HG02642 (cell line): ENCODE results near the gene CDH4.

ENCODE experiments used
- ATAC-seq: cut with Tn5 transposase; IDR thresholded peaks from one replicate; pipeline ENCODE4 v1.9.1; 2021; ENCODE audit warnings: mild to moderate bottlenecking; ENCODE audit not compliant: unreplicated experiment, poor library complexity

CDH4 gene

GRCh38 chr20:61812121-61812844 lies 560.2 kb downstream of the CDH4 start:
- no peak for ATAC-seq

- no peak for ATAC-seq
Measured at GRCh38 chr20:61812845-61813485, 560.9 kb downstream of the CDH4 start.

DNA sequence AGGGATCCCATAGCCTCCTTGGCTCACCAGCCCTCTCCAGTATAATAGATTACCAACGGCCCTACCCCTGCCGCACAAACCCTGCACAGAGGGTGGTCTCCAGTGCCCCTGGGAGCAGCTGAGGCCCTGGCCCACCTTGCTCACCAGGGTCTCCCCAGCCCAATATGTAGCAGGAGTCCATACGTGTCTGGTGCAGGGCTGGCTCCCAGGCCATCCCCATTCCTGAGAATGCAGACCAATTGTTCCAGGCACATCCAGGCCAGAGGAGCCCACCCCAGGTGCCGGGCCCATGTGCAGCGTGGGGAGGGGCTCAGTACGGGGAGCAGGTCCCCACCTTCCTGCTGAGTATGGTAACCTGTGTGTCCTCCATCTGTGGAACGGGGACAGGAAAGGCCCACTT lies 561.7 kb downstream of the CDH4 start:
- ATAC-seq: no peak

GRCh38 chr20:61814244-61814643 lies 562.2 kb downstream of the CDH4 start:
- ATAC-seq: no peak

- ATAC-seq: no peak
Measured at GRCh38 chr20:61814726-61815125, 562.7 kb downstream of the CDH4 start.

- ATAC-seq: no peak
Measured at GRCh38 chr20:61815176-61815575, 563.1 kb downstream of the CDH4 start.

GRCh38 chr20:61815678-61816077 lies 563.6 kb downstream of the CDH4 start:
- no peak for ATAC-seq

DNA sequence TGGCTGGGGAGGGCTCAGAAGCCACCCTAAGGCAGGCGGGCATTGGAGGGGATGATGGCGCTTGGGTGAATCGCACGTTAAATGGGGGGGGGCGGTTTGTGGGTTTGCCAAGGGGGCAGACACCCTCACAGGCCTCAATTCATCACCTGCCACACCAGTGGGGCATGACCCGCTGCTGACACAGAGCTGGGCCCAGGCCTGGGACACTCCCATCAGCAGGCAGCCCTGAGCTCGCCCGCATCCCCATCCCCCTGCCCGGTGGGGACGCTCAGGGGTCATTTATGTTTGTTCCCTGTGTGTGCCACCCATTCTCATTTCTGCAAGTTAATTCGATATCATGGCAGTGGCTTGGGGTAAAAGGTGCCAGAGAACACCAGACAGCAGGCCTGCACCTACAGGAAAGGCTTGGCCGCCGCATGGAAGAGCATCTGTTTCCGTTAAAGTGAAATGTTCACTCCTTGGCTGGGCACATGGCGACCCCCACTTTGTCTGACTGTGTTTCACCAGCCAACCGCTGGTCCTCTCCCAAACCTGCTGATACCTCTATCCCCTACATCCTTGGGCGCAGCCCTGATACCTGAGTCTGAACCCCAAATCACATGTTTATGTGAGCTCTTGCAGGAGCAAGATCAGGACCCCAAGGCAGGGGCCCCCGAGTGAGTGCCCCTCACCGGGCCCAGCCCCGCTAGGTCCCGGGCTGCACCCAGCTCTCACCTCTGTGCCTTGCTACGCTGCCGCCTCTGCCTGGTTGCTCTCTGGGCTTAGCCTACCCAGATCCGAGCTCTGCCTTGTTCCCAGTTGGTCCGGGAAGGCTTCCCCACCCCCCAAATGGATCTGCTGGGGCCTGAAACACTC lies 564.8 kb downstream of the CDH4 start:
- ATAC-seq: no peak

- ATAC-seq: no peak
Measured at GRCh38 chr20:61817575-61817974, 565.5 kb downstream of the CDH4 start.

DNA sequence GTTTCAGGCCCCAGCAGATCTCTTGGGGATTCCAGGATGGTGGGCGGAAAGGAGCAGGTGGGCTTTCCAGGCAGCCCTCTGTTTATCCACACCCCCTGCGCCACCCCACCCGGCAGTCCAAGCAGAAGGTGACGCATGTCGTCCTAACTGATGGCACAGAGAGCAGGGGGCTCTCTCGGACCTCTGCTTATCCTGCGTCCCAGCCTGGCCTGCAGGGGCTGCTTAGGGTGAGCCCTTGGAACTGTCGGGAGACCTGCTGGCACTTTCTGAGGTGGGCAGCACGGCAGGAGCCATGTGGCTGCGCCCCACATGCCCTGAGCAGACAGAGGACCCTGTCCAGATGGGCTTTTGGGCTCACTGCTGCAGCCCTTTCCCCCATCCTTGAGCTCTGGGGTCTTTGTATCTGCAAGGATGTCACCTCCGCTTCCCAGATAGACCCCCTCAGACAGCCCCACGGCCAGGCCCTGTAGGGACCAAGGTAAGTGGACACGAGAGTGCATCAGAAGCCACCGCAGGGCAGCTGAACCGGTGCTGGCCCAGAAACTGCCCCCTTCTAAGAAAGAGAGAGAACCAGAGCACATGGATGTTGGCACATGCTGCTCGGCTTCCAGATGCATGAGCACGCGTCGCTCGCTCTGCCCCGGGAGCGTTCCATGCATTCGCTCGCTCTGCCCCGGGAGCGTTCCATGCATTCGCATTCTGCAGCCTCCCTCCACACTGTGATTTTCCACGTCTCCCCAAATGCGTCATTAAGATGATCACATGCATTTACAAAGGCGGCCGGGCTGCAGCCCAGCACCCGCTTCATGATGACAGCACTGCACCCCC lies 566.9 kb downstream of the CDH4 start:
- no peak for ATAC-seq

GRCh38 chr20:61819574-61819846 lies 567.4 kb downstream of the CDH4 start:
- ATAC-seq: no peak

- no peak for ATAC-seq
Measured at GRCh38 chr20:61819921-61820825, 568.1 kb downstream of the CDH4 start.

GRCh38 chr20:61821735-61822134 lies 569.7 kb downstream of the CDH4 start:
- ATAC-seq: no peak

DNA sequence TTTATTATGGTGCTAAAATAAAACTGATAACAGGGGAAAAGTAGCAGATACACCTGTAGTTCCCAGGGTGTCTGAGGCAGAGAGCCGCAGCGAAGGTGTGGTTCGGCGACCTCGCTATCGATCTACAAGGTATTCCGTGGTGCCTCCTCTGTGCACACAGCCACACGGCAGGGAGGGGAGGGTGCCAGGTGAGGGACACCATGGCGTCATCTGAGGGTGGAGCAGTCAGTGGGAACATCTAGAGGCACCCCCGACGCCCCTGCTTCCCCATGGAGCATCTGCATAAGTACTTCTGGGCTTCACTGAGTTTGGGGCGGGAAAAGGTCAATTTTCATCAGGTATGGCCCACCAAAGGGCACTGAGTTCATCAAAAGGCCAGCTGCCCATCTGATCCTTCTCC lies 570.3 kb downstream of the CDH4 start:
- no peak for ATAC-seq

- ATAC-seq: no peak
Measured at GRCh38 chr20:61823242-61823641, 571.2 kb downstream of the CDH4 start.

- no peak for ATAC-seq
Measured at GRCh38 chr20:61828891-61829290, 576.8 kb downstream of the CDH4 start.

GRCh38 chr20:61829526-61829925 lies 577.5 kb downstream of the CDH4 start:
- no peak for ATAC-seq

- ATAC-seq: no peak
Measured at GRCh38 chr20:61830241-61830930, 578.3 kb downstream of the CDH4 start.

DNA sequence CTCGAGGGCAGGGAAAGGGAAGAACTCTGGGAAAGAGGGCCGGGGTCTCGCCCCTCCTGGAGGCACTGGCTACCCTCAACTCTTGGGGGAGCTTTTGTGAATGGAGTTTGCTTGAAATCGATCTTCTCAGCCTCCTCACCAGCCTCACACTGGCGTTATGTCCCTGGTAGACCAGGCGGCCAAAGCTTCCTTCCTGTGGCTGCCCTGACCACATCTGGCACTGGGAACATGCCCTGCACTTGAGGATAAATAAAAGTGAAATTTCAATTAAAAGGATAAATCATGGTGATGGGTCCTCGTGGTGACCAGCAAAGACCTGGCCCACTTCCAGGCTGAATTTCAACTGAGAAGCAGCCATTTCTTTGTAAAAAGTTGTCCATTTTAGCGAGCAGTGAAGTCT lies 578.9 kb downstream of the CDH4 start:
- ATAC-seq: no peak
